HFFc6 (cell line): Measurements from ENCODE around the gene TRIM16. TPM values are rescaled to one million over a fixed set of nuclear protein-coding genes. Genes with fewer than 3 reads are reported as not detected.

ENCODE experiments used
- total RNA-seq, 6 experiments: library from RNA; stranded (reverse); fragmentation: NEBNext Ultra II Directional; extraction: Animal tissue kit (Norgen Biotek cat#: 25700); gene quantifications; 2 replicates in 1 of 6; 3 replicates in 5 of 6; pipeline ENCODE4 v1.2.3, GENCODE V29; 2021

Gene TRIM16
- total RNA-seq, 6 experiments from 2014 or later, result 19.2 to 30.1 (median 27.6) TPM

Other genes with a start within 250 kb of the TRIM16 start
- 1 to 10 TPM in 5 of 6 experiments, under 1 TPM in 1; 0.60 to 2.5 (median 1.3) TPM for gene CDRT4, start 216.7 kb downstream of the TRIM16 start, total RNA-seq
- 10 to 100 TPM in 5 of 6 experiments, 1 to 10 TPM in 1; 9.3 to 14.9 (median 12.4) TPM for gene TVP23C, start 120.8 kb downstream of the TRIM16 start, total RNA-seq
- under 1 TPM in 2 of 6 experiments, not detected in 4; 0.30 to 0.66 TPM for gene FBXW10B, start 64.6 kb downstream of the TRIM16 start, total RNA-seq
- 10 to 100 TPM; 20.6 to 24.5 (median 22.5) TPM for gene ZNF286A, start 15.4 kb upstream of the TRIM16 start, total RNA-seq
- gene TBC1D26, start 48.0 kb upstream of the TRIM16 start, total RNA-seq, result not detected